MM.1S (cell line): Measurements from ENCODE around the gene CHI3L1.

ENCODE experiments used
- EZH2 ChIP-seq: fragments of 300-600 bp; sonication (generic); optimal IDR thresholded peaks from 2 replicates; pipeline ENCODE3; 2017; ENCODE audit warnings: low read depth, mild to moderate bottlenecking, antibody characterized with exemption, low read length, mixed read lengths
- TF ChIP-seq, protein P1 (sequence below): fragments of 300-600 bp; sonication (generic); IDR thresholded peaks from 2 replicates; pipeline ENCODE4 v1.5.1; 2016; ENCODE audit warnings: antibody characterized with exemption, low read length, mixed read lengths

- TF ChIP-seq, protein P1, sequence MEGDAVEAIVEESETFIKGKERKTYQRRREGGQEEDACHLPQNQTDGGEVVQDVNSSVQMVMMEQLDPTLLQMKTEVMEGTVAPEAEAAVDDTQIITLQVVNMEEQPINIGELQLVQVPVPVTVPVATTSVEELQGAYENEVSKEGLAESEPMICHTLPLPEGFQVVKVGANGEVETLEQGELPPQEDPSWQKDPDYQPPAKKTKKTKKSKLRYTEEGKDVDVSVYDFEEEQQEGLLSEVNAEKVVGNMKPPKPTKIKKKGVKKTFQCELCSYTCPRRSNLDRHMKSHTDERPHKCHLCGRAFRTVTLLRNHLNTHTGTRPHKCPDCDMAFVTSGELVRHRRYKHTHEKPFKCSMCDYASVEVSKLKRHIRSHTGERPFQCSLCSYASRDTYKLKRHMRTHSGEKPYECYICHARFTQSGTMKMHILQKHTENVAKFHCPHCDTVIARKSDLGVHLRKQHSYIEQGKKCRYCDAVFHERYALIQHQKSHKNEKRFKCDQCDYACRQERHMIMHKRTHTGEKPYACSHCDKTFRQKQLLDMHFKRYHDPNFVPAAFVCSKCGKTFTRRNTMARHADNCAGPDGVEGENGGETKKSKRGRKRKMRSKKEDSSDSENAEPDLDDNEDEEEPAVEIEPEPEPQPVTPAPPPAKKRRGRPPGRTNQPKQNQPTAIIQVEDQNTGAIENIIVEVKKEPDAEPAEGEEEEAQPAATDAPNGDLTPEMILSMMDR: no peak
- TF ChIP-seq EZH2: no peak
Measured at GRCh38 chr1:203162403-203162802, 24.1 kb downstream of the CHI3L1 start.
